ENCODE data around the gene SCGN.

- no peak for TF ChIP-seq CTCF (IDR thresholded peaks at IDR 0.05; ENCODE audit: borderline replicate concordance, extremely low read depth, low read length, poor library complexity, severe bottlenecking)
- no peak for TF ChIP-seq EZH2 (IDR thresholded peaks at IDR 0.05; ENCODE audit: borderline replicate concordance, low read depth, low read length, severe bottlenecking)
These were observed 12.4 kb upstream of the SCGN start for GRCh38 chr6:25639653-25640052.

All from DND-41 (cell line).